WTC11 (cell line): Measurements from ENCODE around the gene RESP18. TPM values are rescaled to one million over a fixed set of nuclear protein-coding genes. Genes with fewer than 3 reads are reported as not detected.

ENCODE experiments used
- ATAC-seq: fragments of 200-7000 bp; cut with Tn5 transposase; 2 replicates; pipeline ENCODE4 v1.10.0; 2021; ENCODE audit warnings: mild to moderate bottlenecking, moderate library complexity
- CTCF ChIA-PET: fragments of 300-600 bp; sonication (Branson Sonifier 250); formaldehyde crosslinking; loops from one replicate; lab custom pipeline; 2021; ENCODE audit warnings: antibody characterized with exemption; lab: Charles Lee
- POLR2A ChIA-PET: fragments of 350-600 bp; sonication (Branson Sonifier 250); formaldehyde crosslinking; loops from one replicate; lab custom pipeline; 2021; ENCODE audit warnings: antibody characterized with exemption; lab: Charles Lee
- DNase-seq: peaks from one replicate; pipeline ENCODE4 v3.0.0; 2021; ENCODE audit warnings: low spot score
- H3K27ac Mint-ChIP-seq: 2 replicates; pipeline ENCODE4 v1.8.0; 2021; ENCODE audit warnings: mixed read lengths
- H3K27me3 Mint-ChIP-seq: 2 replicates; pipeline ENCODE4 v1.8.0; 2021; ENCODE audit warnings: low read depth, mild to moderate bottlenecking, moderate library complexity, mixed read lengths
- H3K36me3 Mint-ChIP-seq: 2 replicates; pipeline ENCODE4 v1.8.0; 2021; ENCODE audit warnings: mixed read lengths
- H3K4me1 Mint-ChIP-seq: 2 replicates; pipeline ENCODE4 v1.8.0; 2022; ENCODE audit warnings: mixed read lengths
- H3K4me3 Mint-ChIP-seq: 2 replicates; pipeline ENCODE4 v1.8.0; 2021; ENCODE audit warnings: mild to moderate bottlenecking, moderate library complexity, mixed read lengths
- H3K9me3 Mint-ChIP-seq: 2 replicates; pipeline ENCODE4 v1.8.0; 2021; ENCODE audit warnings: mixed read lengths
- ARID4B ChIP-seq: sonication (generic); formaldehyde crosslinking; IDR thresholded peaks from 2 replicates; pipeline ENCODE4 v1.8.0; 2023; ENCODE audit warnings: missing genetic modification reagents, mild to moderate bottlenecking, borderline replicate concordance
- EMX1 ChIP-seq: fragments of 250-450 bp; sonication (Bioruptor Pico); IDR thresholded peaks from 2 replicates; pipeline ENCODE4 v1.8.0; 2021; ENCODE audit warnings: mild to moderate bottlenecking
- HMGXB4 ChIP-seq: sonication (generic); formaldehyde crosslinking; IDR thresholded peaks from 2 replicates; pipeline ENCODE4 v1.8.1; 2023; ENCODE audit warnings: mild to moderate bottlenecking, moderate library complexity, missing genetic modification reagents
- JAZF1 ChIP-seq: fragments of 250-450 bp; sonication (Bioruptor Pico); IDR thresholded peaks from 2 replicates; pipeline ENCODE4 v1.9.0; 2021; ENCODE audit warnings: moderate library complexity, mild to moderate bottlenecking, inconsistent platforms
- MXD4 ChIP-seq: fragments of 250-450 bp; sonication (Bioruptor Pico); IDR thresholded peaks from 2 replicates; pipeline ENCODE4 v1.8.0; 2021; ENCODE audit warnings: mild to moderate bottlenecking, moderate library complexity, borderline replicate concordance
- NFATC4 ChIP-seq: fragments of 250-450 bp; sonication (Bioruptor Pico); IDR thresholded peaks from 2 replicates; pipeline ENCODE4 v1.9.0; 2021; ENCODE audit warnings: mild to moderate bottlenecking
- NR3C1 ChIP-seq: sonication (generic); formaldehyde crosslinking; conservative IDR thresholded peaks from 2 replicates; pipeline ENCODE4 v1.8.1; 2023; ENCODE audit warnings: low read depth, mild to moderate bottlenecking, missing genetic modification reagents
- OVOL2 ChIP-seq: fragments of 250-450 bp; sonication (Bioruptor Pico); IDR thresholded peaks from 2 replicates; pipeline ENCODE4 v1.9.0; 2021; ENCODE audit warnings: mild to moderate bottlenecking, borderline replicate concordance
- SMAD4 ChIP-seq: sonication (generic); formaldehyde crosslinking; IDR thresholded peaks from 2 replicates; pipeline ENCODE4 v1.8.0; 2022; ENCODE audit warnings: mild to moderate bottlenecking, missing genetic modification reagents
- TEAD4 ChIP-seq: sonication (generic); formaldehyde crosslinking; IDR thresholded peaks from 2 replicates; pipeline ENCODE4 v1.8.0; 2022; ENCODE audit warnings: mild to moderate bottlenecking, missing genetic modification reagents
- ZBTB21 ChIP-seq: sonication (generic); formaldehyde crosslinking; IDR thresholded peaks from 2 replicates; pipeline ENCODE4 v1.8.1; 2023; ENCODE audit warnings: mild to moderate bottlenecking, missing genetic modification reagents, borderline replicate concordance
- ZNF138 ChIP-seq: sonication (generic); formaldehyde crosslinking; conservative IDR thresholded peaks from 2 replicates; pipeline ENCODE4 v1.8.1; 2022; ENCODE audit warnings: mild to moderate bottlenecking, moderate library complexity, missing genetic modification reagents
- total RNA-seq: library from RNA; stranded (reverse); gene quantifications from 3 replicates; pipeline ENCODE4 v1.2.3, GENCODE V29; 2021
- TF ChIP-seq, protein P1 (sequence below): fragments of 250-450 bp; sonication (Bioruptor Pico); IDR thresholded peaks from 2 replicates; pipeline ENCODE4 v1.9.0; 2021; ENCODE audit warnings: mild to moderate bottlenecking
- TF ChIP-seq, protein P2 (sequence below): sonication (generic); formaldehyde crosslinking; IDR thresholded peaks from 2 replicates; pipeline ENCODE4 v1.8.0; 2022; ENCODE audit warnings: missing genetic modification reagents
- TF ChIP-seq, protein P3 (sequence below): fragments of 250-450 bp; sonication (Bioruptor Pico); IDR thresholded peaks from 2 replicates; pipeline ENCODE4 v1.9.0; 2021; ENCODE audit warnings: moderate library complexity, mild to moderate bottlenecking, inconsistent platforms, borderline replicate concordance

RESP18 gene
- total RNA-seq, 1 experiment from 2014 or later = not detected

DNA sequence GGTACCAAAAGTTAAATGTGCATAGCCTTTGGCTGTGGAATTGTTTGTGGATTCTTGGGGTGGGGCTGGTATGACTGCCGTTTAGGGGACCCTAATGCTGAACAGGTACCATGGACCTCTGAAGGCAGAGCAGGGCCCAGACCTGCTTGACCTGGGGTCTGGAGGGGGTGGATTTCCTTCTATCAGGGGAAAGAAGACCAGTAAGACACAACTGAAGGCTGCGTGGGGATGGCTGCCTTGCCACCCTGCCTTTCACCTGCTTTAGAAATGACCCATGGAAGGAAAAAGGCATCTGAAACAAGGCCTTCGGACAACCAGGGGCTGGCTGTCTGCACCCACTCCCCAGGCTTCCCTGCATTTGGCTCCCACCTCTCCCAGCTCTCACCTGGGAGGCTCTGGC is 17.7 kb upstream of the RESP18 start:
- Mint-ChIP-seq H3K4me1 (no peaks in the 10 kb centered on the region), H3K27ac (no peak overlapping the region), H3K4me3 (no peak overlapping the region), H3K36me3 (no peaks in the 10 kb centered on the region), H3K27me3 (peaks cover 33% of the 10 kb centered on the region), H3K9me3 (no peaks in the 10 kb centered on the region)
- no peak for ATAC-seq
- POLR2A ChIA-PET = no interaction called here
- TF ChIP-seq, protein P1, sequence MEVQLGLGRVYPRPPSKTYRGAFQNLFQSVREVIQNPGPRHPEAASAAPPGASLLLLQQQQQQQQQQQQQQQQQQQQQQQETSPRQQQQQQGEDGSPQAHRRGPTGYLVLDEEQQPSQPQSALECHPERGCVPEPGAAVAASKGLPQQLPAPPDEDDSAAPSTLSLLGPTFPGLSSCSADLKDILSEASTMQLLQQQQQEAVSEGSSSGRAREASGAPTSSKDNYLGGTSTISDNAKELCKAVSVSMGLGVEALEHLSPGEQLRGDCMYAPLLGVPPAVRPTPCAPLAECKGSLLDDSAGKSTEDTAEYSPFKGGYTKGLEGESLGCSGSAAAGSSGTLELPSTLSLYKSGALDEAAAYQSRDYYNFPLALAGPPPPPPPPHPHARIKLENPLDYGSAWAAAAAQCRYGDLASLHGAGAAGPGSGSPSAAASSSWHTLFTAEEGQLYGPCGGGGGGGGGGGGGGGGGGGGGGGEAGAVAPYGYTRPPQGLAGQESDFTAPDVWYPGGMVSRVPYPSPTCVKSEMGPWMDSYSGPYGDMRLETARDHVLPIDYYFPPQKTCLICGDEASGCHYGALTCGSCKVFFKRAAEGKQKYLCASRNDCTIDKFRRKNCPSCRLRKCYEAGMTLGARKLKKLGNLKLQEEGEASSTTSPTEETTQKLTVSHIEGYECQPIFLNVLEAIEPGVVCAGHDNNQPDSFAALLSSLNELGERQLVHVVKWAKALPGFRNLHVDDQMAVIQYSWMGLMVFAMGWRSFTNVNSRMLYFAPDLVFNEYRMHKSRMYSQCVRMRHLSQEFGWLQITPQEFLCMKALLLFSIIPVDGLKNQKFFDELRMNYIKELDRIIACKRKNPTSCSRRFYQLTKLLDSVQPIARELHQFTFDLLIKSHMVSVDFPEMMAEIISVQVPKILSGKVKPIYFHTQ (CRISPR knock-in tag) = no peak
- TF ChIP-seq, protein P2, sequence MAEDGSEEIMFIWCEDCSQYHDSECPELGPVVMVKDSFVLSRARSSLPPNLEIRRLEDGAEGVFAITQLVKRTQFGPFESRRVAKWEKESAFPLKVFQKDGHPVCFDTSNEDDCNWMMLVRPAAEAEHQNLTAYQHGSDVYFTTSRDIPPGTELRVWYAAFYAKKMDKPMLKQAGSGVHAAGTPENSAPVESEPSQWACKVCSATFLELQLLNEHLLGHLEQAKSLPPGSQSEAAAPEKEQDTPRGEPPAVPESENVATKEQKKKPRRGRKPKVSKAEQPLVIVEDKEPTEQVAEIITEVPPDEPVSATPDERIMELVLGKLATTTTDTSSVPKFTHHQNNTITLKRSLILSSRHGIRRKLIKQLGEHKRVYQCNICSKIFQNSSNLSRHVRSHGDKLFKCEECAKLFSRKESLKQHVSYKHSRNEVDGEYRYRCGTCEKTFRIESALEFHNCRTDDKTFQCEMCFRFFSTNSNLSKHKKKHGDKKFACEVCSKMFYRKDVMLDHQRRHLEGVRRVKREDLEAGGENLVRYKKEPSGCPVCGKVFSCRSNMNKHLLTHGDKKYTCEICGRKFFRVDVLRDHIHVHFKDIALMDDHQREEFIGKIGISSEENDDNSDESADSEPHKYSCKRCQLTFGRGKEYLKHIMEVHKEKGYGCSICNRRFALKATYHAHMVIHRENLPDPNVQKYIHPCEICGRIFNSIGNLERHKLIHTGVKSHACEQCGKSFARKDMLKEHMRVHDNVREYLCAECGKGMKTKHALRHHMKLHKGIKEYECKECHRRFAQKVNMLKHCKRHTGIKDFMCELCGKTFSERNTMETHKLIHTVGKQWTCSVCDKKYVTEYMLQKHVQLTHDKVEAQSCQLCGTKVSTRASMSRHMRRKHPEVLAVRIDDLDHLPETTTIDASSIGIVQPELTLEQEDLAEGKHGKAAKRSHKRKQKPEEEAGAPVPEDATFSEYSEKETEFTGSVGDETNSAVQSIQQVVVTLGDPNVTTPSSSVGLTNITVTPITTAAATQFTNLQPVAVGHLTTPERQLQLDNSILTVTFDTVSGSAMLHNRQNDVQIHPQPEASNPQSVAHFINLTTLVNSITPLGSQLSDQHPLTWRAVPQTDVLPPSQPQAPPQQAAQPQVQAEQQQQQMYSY (CRISPR knock-in tag) = no peak
- TF ChIP-seq SMAD4 (CRISPR knock-in tag) (no peak), OVOL2 (CRISPR knock-in tag) (no peak), JAZF1 (CRISPR knock-in tag) (no peak), MXD4 (CRISPR knock-in tag) (no peak), EMX1 (CRISPR knock-in tag) (no peak), HMGXB4 (CRISPR knock-in tag) (no peak), ARID4B (CRISPR knock-in tag) (no peak), NR3C1 (no peak), NFATC4 (no peak), ZBTB21 (no peak), ZNF138 (CRISPR knock-in tag) (no peak), TEAD4 (no peak)
- TF ChIP-seq, protein P3, sequence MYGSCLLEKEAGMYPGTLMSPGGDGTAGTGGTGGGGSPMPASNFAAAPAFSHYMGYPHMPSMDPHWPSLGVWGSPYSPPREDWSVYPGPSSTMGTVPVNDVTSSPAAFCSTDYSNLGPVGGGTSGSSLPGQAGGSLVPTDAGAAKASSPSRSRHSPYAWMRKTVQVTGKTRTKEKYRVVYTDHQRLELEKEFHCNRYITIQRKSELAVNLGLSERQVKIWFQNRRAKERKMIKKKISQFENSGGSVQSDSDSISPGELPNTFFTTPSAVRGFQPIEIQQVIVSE = no peak
- CTCF ChIA-PET = interaction anchor here (0.5 to 1.4 kb wide), 5 partner anchors 14 to 231 kb away, joined by 3 read pairs; no protein-coding TSS in a partner anchor
- DNase-seq = no peak
